Mesothelial cell of epicardium (in vitro differentiated cells): ENCODE data around the gene TFF1. TPM values are rescaled to one million over a fixed set of nuclear protein-coding genes. Genes with fewer than 3 reads are reported as not detected.

Source experiments
- DNase-seq, 2 experiments: peaks; one replicate each; pipeline ENCODE4 v3.0.0; 2021; ENCODE audit warnings: low spot score in 2 of 2; ENCODE audit not compliant: unreplicated experiment in 2 of 2
- H3K27ac Mint-ChIP-seq: 2 replicates; pipeline ENCODE4 v1.8.0; 2021; ENCODE audit warnings: mixed read lengths
- H3K27me3 Mint-ChIP-seq: 2 replicates; pipeline ENCODE4 v1.8.0; 2021; ENCODE audit warnings: low read depth, mixed read lengths
- H3K36me3 Mint-ChIP-seq: 2 replicates; pipeline ENCODE4 v1.8.0; 2021; ENCODE audit warnings: mixed read lengths
- H3K4me1 Mint-ChIP-seq: 2 replicates; pipeline ENCODE4 v1.8.0; 2021; ENCODE audit warnings: mixed read lengths
- H3K4me3 Mint-ChIP-seq: 2 replicates; pipeline ENCODE4 v1.8.0; 2021; ENCODE audit warnings: mild to moderate bottlenecking, moderate library complexity, mixed read lengths
- H3K9me3 Mint-ChIP-seq: 2 replicates; pipeline ENCODE4 v1.8.0; 2021; ENCODE audit warnings: mixed read lengths
- total RNA-seq: library from RNA; stranded (reverse); gene quantifications from 3 replicates; pipeline ENCODE4 v1.2.1, GENCODE V29; 2021
- TF ChIP-seq, protein P1 (sequence below): fragments of 200-600 bp; sonication (generic); IDR thresholded peaks from one replicate; pipeline ENCODE4 v1.5.0; 2021; ENCODE audit warnings: antibody characterized with exemption; ENCODE audit not compliant: unreplicated experiment

TFF1 gene
- total RNA-seq, 1 donor from 2014 or later: not detected

DNA sequence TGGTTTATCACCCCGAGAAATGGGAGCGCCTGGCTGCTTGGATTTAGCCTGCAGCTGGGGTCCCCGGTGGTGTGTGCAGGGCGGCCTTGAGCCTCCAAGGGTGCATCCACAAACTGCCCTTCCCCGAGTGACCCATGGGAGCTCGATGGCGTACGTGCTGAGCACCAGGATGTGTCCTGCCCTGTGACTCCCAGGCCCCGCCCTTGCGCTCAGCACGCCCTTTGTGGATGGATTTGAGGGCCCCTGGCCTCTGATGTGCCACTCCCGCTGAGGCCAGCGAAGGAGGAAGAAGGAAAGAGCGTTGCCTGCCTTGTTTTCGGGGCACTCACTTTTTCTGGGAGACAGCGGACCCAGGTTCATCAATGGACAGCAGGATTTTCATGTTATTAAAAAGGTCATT is 49.4 kb downstream of the TFF1 start:
- H3K4me1 Mint-ChIP-seq: no peaks in the 10 kb centered on the region
- DNase-seq: no peak
- H3K4me3 Mint-ChIP-seq: no peak overlapping the region
- H3K27ac Mint-ChIP-seq: no peak overlapping the region
- H3K36me3 Mint-ChIP-seq: no peaks in the 10 kb centered on the region
- peaks cover 29% of the 10 kb centered on the region for H3K27me3 Mint-ChIP-seq
- no peaks in the 10 kb centered on the region for H3K9me3 Mint-ChIP-seq
- TF ChIP-seq, protein P1, sequence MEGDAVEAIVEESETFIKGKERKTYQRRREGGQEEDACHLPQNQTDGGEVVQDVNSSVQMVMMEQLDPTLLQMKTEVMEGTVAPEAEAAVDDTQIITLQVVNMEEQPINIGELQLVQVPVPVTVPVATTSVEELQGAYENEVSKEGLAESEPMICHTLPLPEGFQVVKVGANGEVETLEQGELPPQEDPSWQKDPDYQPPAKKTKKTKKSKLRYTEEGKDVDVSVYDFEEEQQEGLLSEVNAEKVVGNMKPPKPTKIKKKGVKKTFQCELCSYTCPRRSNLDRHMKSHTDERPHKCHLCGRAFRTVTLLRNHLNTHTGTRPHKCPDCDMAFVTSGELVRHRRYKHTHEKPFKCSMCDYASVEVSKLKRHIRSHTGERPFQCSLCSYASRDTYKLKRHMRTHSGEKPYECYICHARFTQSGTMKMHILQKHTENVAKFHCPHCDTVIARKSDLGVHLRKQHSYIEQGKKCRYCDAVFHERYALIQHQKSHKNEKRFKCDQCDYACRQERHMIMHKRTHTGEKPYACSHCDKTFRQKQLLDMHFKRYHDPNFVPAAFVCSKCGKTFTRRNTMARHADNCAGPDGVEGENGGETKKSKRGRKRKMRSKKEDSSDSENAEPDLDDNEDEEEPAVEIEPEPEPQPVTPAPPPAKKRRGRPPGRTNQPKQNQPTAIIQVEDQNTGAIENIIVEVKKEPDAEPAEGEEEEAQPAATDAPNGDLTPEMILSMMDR: no peak

- Mint-ChIP-seq H3K9me3 (no peaks in the 10 kb centered on the region), H3K4me1 (no peaks in the 10 kb centered on the region), H3K36me3 (no peaks in the 10 kb centered on the region), H3K27me3 (peaks cover 38% of the 10 kb centered on the region), H3K4me3 (no peak within 1 kb of the TSS), H3K27ac (no peak within 1 kb of the TSS)
- DNase-seq: peak in 1 of 2 experiments; percentile 28
- TF ChIP-seq, protein P1: no peak
Measured at GRCh38 chr21:42315296-42315891, 50.9 kb downstream of the TFF1 start, which contains the start of gene TFF3. Gene TFF3 (minus strand): TSS chr21:42315409. CDS start chr21:42315374, 35 bp downstream.

GRCh38 chr21:42314616-42315295 is 51.6 kb downstream of the TFF1 start:
- no peak overlapping the region for H3K4me3 Mint-ChIP-seq
- H3K4me1 Mint-ChIP-seq: no peaks in the 10 kb centered on the region
- H3K27me3 Mint-ChIP-seq: peaks cover 43% of the 10 kb centered on the region
- TF ChIP-seq, protein P1: no peak
- H3K27ac Mint-ChIP-seq: no peak overlapping the region
- DNase-seq: peak in 1 of 2 experiments; percentile 19
- H3K36me3 Mint-ChIP-seq: no peaks in the 10 kb centered on the region
- H3K9me3 Mint-ChIP-seq: no peaks in the 10 kb centered on the region

GRCh38 chr21:42313501-42313969 is 52.8 kb downstream of the TFF1 start:
- Mint-ChIP-seq H3K27me3 (peaks cover 48% of the 10 kb centered on the region), H3K27ac (no peak overlapping the region), H3K36me3 (no peaks in the 10 kb centered on the region), H3K9me3 (no peaks in the 10 kb centered on the region), H3K4me3 (no peak overlapping the region), H3K4me1 (no peaks in the 10 kb centered on the region)
- DNase-seq: peak in 1 of 2 experiments; percentile 35
- TF ChIP-seq, protein P1: no peak

DNA sequence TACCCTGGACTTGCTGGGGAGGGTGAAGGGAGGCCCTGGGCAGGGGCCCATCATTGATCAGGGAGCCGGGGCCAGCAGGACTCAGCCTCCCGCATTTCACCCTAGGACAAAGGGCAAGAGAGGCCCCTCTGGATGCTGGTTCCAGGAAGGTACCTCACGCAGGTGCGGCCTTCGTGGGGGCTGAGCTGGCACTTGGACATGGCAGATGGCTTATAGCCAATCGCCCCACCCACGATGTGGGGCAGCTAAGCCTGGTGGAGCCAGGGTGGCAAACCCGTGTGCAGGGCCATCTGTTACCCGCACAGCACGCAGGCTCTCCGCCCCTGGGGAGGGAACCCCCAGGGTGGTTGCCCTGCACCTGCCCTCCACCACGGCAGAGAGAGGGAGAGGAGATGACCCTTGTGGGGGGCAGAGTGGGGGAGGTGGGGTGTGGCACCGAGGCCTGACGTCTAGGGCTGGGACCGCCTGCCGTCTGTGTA is 53.7 kb downstream of the TFF1 start:
- TF ChIP-seq, protein P1: no peak
- no peak overlapping the region for H3K27ac Mint-ChIP-seq
- H3K36me3 Mint-ChIP-seq: no peaks in the 10 kb centered on the region
- peaks cover 52% of the 10 kb centered on the region for H3K27me3 Mint-ChIP-seq
- H3K4me3 Mint-ChIP-seq: no peak overlapping the region
- peak in 1 of 2 experiments; percentile 33 for DNase-seq
- no peaks in the 10 kb centered on the region for H3K9me3 Mint-ChIP-seq
- no peaks in the 10 kb centered on the region for H3K4me1 Mint-ChIP-seq

Other genes with a start within 250 kb of the TFF1 start
- gene ABCG1, start 147.4 kb downstream of the TFF1 start, total RNA-seq: 4.2 to 4.4 TPM (median 4.3 TPM) in 3 replicates
- gene TFF3, start 51.1 kb downstream of the TFF1 start, total RNA-seq: 1.5 TPM in 1 of 3 replicates, not detected in the others
- gene TFF2, start 15.5 kb downstream of the TFF1 start, total RNA-seq: not detected in 3 replicates
- gene TMPRSS3, start 29.5 kb upstream of the TFF1 start, total RNA-seq: not detected in 3 replicates
- not detected in 3 replicates for gene UBASH3A, start 37.4 kb upstream of the TFF1 start, total RNA-seq
- 0.23 to 0.42 TPM (median 0.40 TPM) in 3 replicates for gene RSPH1, start 129.7 kb upstream of the TFF1 start, total RNA-seq
- 13.0 to 15.9 TPM (median 14.8 TPM) in 3 replicates for gene SLC37A1, start 147.3 kb upstream of the TFF1 start, total RNA-seq